ENCODE measurements around the gene SHQ1.
"Not testable (repeated sequence)": the region's sequence is repeated elsewhere in the genome, so short reads cannot be mapped to it uniquely, and the experiment has no call there.

Gene SHQ1

DNA sequence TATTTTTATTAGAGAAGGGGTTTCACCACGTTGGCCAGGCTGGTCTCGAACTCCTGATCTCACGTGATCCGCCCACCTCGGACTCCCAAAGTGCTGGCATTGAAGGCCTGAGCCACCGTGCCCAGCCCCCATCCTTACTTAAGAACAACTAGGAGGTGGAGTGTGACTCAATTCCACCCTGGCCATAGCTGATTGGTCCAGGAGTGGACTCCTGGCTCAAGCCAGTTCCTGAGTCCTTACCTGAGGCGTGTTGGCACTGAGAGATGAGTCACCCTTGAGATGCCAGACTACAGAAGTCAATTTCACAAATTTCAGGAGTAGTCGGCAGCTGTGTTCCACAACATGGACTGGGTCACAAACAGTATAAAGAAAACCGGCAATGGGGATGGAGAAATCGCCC is 124.2 kb downstream of the SHQ1 start:
- H3K4me3 ChIP-seq (replicated peaks in 1 of 2; ENCODE audit: low read depth in 2 of 2, low read length in 2 of 2): no peak overlapping the region
- no peak for DNase-seq (ENCODE audit: low read depth in 2 of 2)

DNA sequence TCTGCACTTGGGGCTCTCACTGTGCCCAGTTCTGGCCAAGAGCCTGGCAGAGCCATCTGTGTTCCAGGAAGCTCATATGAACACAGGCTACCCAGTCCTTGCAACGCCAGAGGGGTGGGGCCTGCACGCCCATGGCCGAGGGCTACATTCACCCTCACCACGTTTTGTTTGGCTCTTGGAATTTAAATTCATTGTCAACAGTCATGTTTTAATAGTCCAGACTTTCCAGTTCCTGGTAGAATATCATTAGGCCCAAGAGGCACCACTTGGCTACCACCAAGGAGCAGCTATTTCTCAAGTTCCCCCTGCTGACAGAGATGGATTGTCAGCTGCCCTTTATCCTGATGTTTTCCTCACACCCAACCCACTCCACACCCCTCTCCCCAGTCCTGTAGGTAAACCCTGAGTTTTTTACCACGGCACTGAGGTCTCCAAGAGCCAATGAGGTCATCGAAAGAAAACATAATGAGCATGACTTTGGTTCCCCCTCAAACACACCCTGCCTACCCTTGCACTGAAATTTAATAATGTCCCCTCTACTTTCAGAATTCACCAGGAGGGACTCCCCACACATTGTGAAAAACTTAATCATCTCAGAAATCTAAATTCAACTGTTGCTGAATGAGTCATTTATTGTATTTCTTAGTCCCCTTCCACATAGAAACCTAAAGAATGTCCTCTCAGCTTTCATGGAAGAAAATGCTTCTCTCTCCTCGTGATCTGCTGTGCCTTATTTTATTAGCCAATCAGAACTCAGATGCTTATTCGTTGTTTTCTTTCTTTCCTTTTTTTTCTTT is 125.1 kb downstream of the SHQ1 start:
- TF ChIP-seq, protein P1, sequence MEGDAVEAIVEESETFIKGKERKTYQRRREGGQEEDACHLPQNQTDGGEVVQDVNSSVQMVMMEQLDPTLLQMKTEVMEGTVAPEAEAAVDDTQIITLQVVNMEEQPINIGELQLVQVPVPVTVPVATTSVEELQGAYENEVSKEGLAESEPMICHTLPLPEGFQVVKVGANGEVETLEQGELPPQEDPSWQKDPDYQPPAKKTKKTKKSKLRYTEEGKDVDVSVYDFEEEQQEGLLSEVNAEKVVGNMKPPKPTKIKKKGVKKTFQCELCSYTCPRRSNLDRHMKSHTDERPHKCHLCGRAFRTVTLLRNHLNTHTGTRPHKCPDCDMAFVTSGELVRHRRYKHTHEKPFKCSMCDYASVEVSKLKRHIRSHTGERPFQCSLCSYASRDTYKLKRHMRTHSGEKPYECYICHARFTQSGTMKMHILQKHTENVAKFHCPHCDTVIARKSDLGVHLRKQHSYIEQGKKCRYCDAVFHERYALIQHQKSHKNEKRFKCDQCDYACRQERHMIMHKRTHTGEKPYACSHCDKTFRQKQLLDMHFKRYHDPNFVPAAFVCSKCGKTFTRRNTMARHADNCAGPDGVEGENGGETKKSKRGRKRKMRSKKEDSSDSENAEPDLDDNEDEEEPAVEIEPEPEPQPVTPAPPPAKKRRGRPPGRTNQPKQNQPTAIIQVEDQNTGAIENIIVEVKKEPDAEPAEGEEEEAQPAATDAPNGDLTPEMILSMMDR (IDR thresholded peaks at IDR 0.05; ENCODE audit: low read depth, low read length): no peak

More for the DNA sequence above, 124.2 kb downstream of the SHQ1 start:
- TF ChIP-seq, protein P1 (IDR thresholded peaks at IDR 0.05; ENCODE audit: low read depth, low read length): no peak

GRCh38 chr3:72721683-72722381 is 126.4 kb downstream of the SHQ1 start:
- H3K4me3 ChIP-seq (replicated peaks in 1 of 2; ENCODE audit: low read depth in 2 of 2, low read length in 2 of 2): no peak overlapping the region
- TF ChIP-seq, protein P1 (IDR thresholded peaks at IDR 0.05; ENCODE audit: low read depth, low read length): no peak
- DNase-seq (ENCODE audit: low read depth in 2 of 2): no peak

More for the DNA sequence above, 125.1 kb downstream of the SHQ1 start:
- H3K4me3 ChIP-seq (replicated peaks in 1 of 2; ENCODE audit: low read depth in 2 of 2, low read length in 2 of 2): no peak overlapping the region
- DNase-seq (ENCODE audit: low read depth in 2 of 2): peak; percentile 34 to 67

DNA sequence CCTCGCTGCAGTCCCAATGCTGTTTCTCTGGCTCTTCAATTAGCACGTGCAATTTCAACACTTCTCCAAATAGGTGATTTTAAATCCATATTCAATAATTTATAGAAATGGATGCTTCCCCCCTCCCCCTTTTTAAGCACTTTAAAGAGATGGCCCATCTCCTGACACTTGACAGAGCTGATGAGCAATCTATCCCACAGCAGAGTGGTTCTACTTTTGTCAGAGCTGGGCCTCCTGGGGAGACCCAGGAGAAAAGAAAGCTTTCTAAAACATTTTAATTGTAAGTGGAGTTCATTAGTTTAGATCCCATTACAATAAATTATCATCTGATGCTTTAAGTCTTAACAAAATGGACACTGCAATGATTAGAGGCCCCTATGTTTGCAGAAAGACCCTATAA is 127.7 kb downstream of the SHQ1 start:
- TF ChIP-seq, protein P1 (IDR thresholded peaks at IDR 0.05; ENCODE audit: low read depth, low read length): no peak
- no peak for DNase-seq (ENCODE audit: low read depth in 2 of 2)

DNA sequence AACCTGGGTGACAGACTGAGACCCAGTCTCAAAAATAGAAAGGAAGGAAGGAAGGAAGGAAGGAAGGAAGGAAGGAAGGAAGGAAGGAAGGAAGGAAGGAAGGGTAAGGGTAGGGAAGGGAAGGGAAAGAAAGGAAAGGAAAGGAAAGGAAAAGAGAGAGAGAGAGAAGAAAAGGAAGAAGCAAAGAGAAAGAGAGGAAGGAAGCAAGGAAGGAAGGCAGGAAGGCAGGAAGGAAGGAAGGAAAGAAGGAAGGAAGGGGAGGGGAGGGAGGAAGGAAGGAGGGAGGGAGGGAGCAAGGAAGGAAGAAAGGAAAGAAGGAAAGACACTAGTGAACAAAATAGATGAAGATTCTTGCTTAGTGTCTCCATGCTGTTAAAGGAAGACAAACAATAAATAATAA is 129.1 kb downstream of the SHQ1 start:
- TF ChIP-seq, protein P1 (IDR thresholded peaks at IDR 0.05; ENCODE audit: low read depth, low read length): no peak
- H3K4me3 ChIP-seq (replicated peaks in 1 of 2; ENCODE audit: low read depth in 2 of 2, low read length in 2 of 2): no peak overlapping the region
- DNase-seq (ENCODE audit: low read depth in 2 of 2): no peak

More for the DNA sequence above, 127.7 kb downstream of the SHQ1 start:
- no peak overlapping the region for H3K4me3 ChIP-seq (replicated peaks in 1 of 2; ENCODE audit: low read depth in 2 of 2, low read length in 2 of 2)

DNA sequence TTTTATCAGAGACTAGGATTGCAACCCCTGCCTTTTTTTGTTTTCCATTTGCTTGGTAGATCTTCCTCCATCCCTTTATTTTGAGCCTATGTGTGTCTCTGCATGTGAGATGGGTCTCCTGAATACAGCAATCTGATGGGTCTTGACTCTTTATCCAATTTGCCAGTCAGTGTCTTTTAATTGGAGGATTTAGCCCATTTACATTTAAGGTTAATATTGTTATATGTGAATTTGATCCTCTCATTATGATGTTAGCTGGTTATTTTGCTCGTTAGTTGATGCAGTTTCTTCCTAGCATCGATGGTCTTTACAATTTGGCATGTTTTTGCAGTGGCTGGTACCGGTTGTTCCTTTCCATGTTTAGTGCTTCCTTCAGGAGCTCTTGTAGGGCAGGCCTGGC is 134.1 kb downstream of the SHQ1 start:
- not testable (repeated sequence) for DNase-seq (ENCODE audit: low read depth in 2 of 2); H3K4me3 ChIP-seq (replicated peaks in 1 of 2; ENCODE audit: low read depth in 2 of 2, low read length in 2 of 2)

DNA sequence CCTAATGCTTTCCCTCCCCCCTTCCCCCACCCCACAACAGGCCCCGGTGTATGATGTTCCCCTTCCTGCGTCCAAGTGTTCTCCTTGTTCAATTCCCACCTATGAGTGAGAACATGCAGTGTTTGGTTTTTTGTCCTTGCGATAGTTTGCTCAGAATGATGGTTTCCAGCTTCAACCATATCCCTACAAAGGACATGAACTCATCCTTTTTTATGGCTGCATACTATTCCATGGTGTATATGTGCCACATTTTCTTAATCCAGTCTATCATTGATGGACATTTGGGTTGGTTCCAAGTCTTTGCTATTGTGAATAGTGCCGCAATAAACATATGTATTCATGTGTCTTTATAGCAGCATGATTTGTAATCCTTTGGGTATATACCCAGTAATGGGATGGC is 137.8 kb downstream of the SHQ1 start:
- not testable (repeated sequence) for H3K4me3 ChIP-seq (replicated peaks in 1 of 2; ENCODE audit: low read depth in 2 of 2, low read length in 2 of 2); DNase-seq (ENCODE audit: low read depth in 2 of 2)
